HepG2 (cell line): Measurements from ENCODE around the gene MIF4GD. TPM values are rescaled to one million over a fixed set of nuclear protein-coding genes. Genes with fewer than 3 reads are reported as not detected.
A peak's percentile ranks its signal among the peaks of the same experiment; 100 is the strongest.

Experiments used
- ATM ChIP-seq: fragments of 450-650 bp; IDR thresholded peaks from 2 replicates; pipeline ENCODE4 v1.7.1; 2017; ENCODE audit warnings: mild to moderate bottlenecking, borderline replicate concordance
- BHLHE40 ChIP-seq: IDR thresholded peaks from 2 replicates; pipeline ENCODE4 v1.6.1; 2011; ENCODE audit warnings: low read length, improper control_type of control experiment
- FOXO4 ChIP-seq: sonication (generic); formaldehyde crosslinking; conservative IDR thresholded peaks from 2 replicates; pipeline ENCODE4 v1.8.1; 2023; ENCODE audit warnings: missing genetic modification reagents
- HNRNPH1 ChIP-seq: fragments of 200-400 bp; formaldehyde crosslinking; optimal IDR thresholded peaks from 2 replicates; pipeline ENCODE3; 2017; ENCODE audit warnings: mild to moderate bottlenecking, low read depth, low read length
- JDP2 ChIP-seq: sonication (generic); formaldehyde crosslinking; IDR thresholded peaks from 2 replicates; pipeline ENCODE4 v1.8.1; 2022; ENCODE audit warnings: missing genetic modification reagents, borderline replicate concordance
- KMT2B ChIP-seq: IDR thresholded peaks from 2 replicates; pipeline ENCODE4 v1.6.1; 2016; ENCODE audit warnings: missing genetic modification reagents, missing compliant biosample characterization
- MAFK ChIP-seq, 2 experiments: IDR thresholded peaks in 1 of 2; conservative IDR thresholded peaks in 1 of 2; 2 replicates each; pipeline ENCODE4 v1.6.1; 2011; ENCODE audit warnings: improper control_type of control experiment in 2 of 2, low read length in 2 of 2
- NR0B2 ChIP-seq: sonication (generic); formaldehyde crosslinking; IDR thresholded peaks from 2 replicates; pipeline ENCODE4 v1.4.0; 2020; ENCODE audit warnings: mild to moderate bottlenecking, missing genetic modification reagents
- THYN1 ChIP-seq: sonication (generic); formaldehyde crosslinking; IDR thresholded peaks from 2 replicates; pipeline ENCODE4 v1.8.1; 2023; ENCODE audit warnings: low read depth, mild to moderate bottlenecking, moderate library complexity, missing genetic modification reagents, borderline replicate concordance
- ZBTB34 ChIP-seq: sonication (generic); formaldehyde crosslinking; IDR thresholded peaks from 2 replicates; pipeline ENCODE4 v1.8.0; 2022; ENCODE audit warnings: mild to moderate bottlenecking, missing genetic modification reagents
- ZFP36 ChIP-seq: fragments of 150-350 bp; IDR thresholded peaks from 2 replicates; pipeline ENCODE4 v1.6.1; 2018; ENCODE audit warnings: borderline replicate concordance, low read length, low read depth; ENCODE audit not compliant: partially characterized antibody
- ZNF121 ChIP-seq: sonication (generic); formaldehyde crosslinking; IDR thresholded peaks from 2 replicates; pipeline ENCODE4 v1.5.0; 2020; ENCODE audit warnings: mild to moderate bottlenecking, missing genetic modification reagents
- ZNF18 ChIP-seq: sonication (generic); formaldehyde crosslinking; IDR thresholded peaks from 2 replicates; pipeline ENCODE4 v1.8.0; 2022; ENCODE audit warnings: mild to moderate bottlenecking, missing genetic modification reagents; ENCODE audit not compliant: insufficient replicate concordance
- ZNF552 ChIP-seq: sonication (generic); formaldehyde crosslinking; IDR thresholded peaks from 2 replicates; pipeline ENCODE4 v1.9.0; 2022; ENCODE audit warnings: missing genetic modification reagents, mild to moderate bottlenecking, borderline replicate concordance
- ZNF564 ChIP-seq: sonication (generic); formaldehyde crosslinking; IDR thresholded peaks from 2 replicates; pipeline ENCODE4 v1.8.1; 2023; ENCODE audit warnings: mild to moderate bottlenecking, missing genetic modification reagents
- ZNF572 ChIP-seq: sonication (generic); formaldehyde crosslinking; IDR thresholded peaks from 2 replicates; pipeline ENCODE4 v1.5.1; 2020; ENCODE audit warnings: mild to moderate bottlenecking, missing genetic modification reagents
- ZNF660 ChIP-seq: sonication (generic); formaldehyde crosslinking; IDR thresholded peaks from 2 replicates; pipeline ENCODE4 v1.5.1; 2020; ENCODE audit warnings: mild to moderate bottlenecking, low read depth, missing genetic modification reagents, borderline replicate concordance
- ZNF772 ChIP-seq: sonication (generic); formaldehyde crosslinking; IDR thresholded peaks from 2 replicates; pipeline ENCODE4 v1.5.0; 2020; ENCODE audit warnings: mild to moderate bottlenecking, missing genetic modification reagents
- ZNF841 ChIP-seq: sonication (generic); formaldehyde crosslinking; IDR thresholded peaks from 2 replicates; pipeline ENCODE4 v1.8.1; 2023; ENCODE audit warnings: missing genetic modification reagents, borderline replicate concordance
- ZSCAN20 ChIP-seq: sonication (generic); formaldehyde crosslinking; IDR thresholded peaks from 2 replicates; pipeline ENCODE4 v1.4.0; 2020; ENCODE audit warnings: missing genetic modification reagents, mild to moderate bottlenecking, borderline replicate concordance
- polyA plus RNA-seq, 8 experiments: library from polyadenylated mRNA; depleted of rRNA in 3 of 8; stranded (reverse) in 7 of 8; unstranded in 1 of 8; fragments of >200 nt; fragmentation: Illumina TruSeq in 4 of 8; extraction: Trizol in 4 of 8; gene quantifications; 2 replicates each; pipeline versions ENCODE4 v1.2.1 to v1.2.3, GENCODE V29; 2011 to 2016; ENCODE audit warnings: low read depth in 4 of 8, missing spikeins in 1 of 8, mixed read lengths in 1 of 8; ENCODE audit not compliant: insufficient read depth in 1 of 8
- total RNA-seq, 5 experiments: library from RNA; depleted of rRNA; stranded (reverse); fragments of >200 nt; fragmentation: Illumina TruSeq; extraction: Trizol; gene quantifications; 2 replicates each; pipeline ENCODE4 v1.2.3, GENCODE V29; 2016; ENCODE audit warnings: low read depth in 1 of 5

MIF4GD gene
- total and polyA plus RNA-seq, 2 of the 13 experiments (the other 11 are each of a cell fraction or from before 2014, with no cell fraction given): 14.0 to 28.0 TPM

- TF ChIP-seq ZNF18 (CRISPR knock-in tag): no peak
- no peak for TF ChIP-seq ZNF552 (CRISPR knock-in tag)
- TF ChIP-seq ATM: no peak
- no peak for TF ChIP-seq ZNF121
- no peak for TF ChIP-seq BHLHE40
- no peak for TF ChIP-seq ZNF564 (CRISPR knock-in tag)
- TF ChIP-seq ZSCAN20 (CRISPR knock-in tag): no peak
- no peak for TF ChIP-seq NR0B2 (CRISPR knock-in tag)
- no peak for TF ChIP-seq ZNF660 (CRISPR knock-in tag)
- TF ChIP-seq MAFK (conservative IDR thresholded peaks at IDR 0.05 in 1 of 2, IDR thresholded peaks at IDR 0.05 in 1 of 2; ENCODE audit: low read length in 2 of 2): no peak
- no peak for TF ChIP-seq ZNF772
- TF ChIP-seq FOXO4 (CRISPR knock-in tag): no peak
- TF ChIP-seq HNRNPH1: no peak
- TF ChIP-seq ZNF572: no peak
- no peak for TF ChIP-seq ZNF841 (CRISPR knock-in tag)
- TF ChIP-seq JDP2 (CRISPR knock-in tag): no peak
- TF ChIP-seq KMT2B (CRISPR knock-in tag): peak; percentile 53; the same call in 1 of the 2 replicates
- TF ChIP-seq THYN1 (CRISPR knock-in tag): no peak
- TF ChIP-seq ZBTB34 (CRISPR knock-in tag): no peak
- no peak for TF ChIP-seq ZFP36
Measured at GRCh38 chr17:75238684-75239191, 32.3 kb downstream of the MIF4GD start (continued).
